KOPT-K1 (cell line): Measurements from ENCODE around the gene COL21A1.

Source experiments
- H3K27ac ChIP-seq: fragments of 200-600 bp; sonication (generic); 2 replicates; pipeline ENCODE4 v1.5.1; 2016; ENCODE audit warnings: antibody characterized with exemption, mild to moderate bottlenecking, low read depth, low read length; ENCODE audit not compliant: poor library complexity, severe bottlenecking
- H3K36me3 ChIP-seq: fragments of 200-600 bp; sonication (generic); 2 replicates; pipeline ENCODE4 v1.5.1; 2017; ENCODE audit warnings: antibody characterized with exemption, mild to moderate bottlenecking, low read length, moderate library complexity; ENCODE audit not compliant: insufficient read depth
- H3K9me3 ChIP-seq: fragments of 200-600 bp; sonication (generic); 2 replicates; pipeline ENCODE4 v1.5.1; 2017; ENCODE audit warnings: antibody characterized with exemption, low read length, mild to moderate bottlenecking; ENCODE audit not compliant: insufficient read depth, poor library complexity, severe bottlenecking

COL21A1 gene

GRCh38 chr6:56231827-56232226 lies 15.6 kb downstream of the COL21A1 start:
- Histone ChIP-seq H3K27ac (no peak overlapping the region), H3K36me3 (no peaks in the 10 kb centered on the region), H3K9me3 (no peaks in the 10 kb centered on the region)

DNA sequence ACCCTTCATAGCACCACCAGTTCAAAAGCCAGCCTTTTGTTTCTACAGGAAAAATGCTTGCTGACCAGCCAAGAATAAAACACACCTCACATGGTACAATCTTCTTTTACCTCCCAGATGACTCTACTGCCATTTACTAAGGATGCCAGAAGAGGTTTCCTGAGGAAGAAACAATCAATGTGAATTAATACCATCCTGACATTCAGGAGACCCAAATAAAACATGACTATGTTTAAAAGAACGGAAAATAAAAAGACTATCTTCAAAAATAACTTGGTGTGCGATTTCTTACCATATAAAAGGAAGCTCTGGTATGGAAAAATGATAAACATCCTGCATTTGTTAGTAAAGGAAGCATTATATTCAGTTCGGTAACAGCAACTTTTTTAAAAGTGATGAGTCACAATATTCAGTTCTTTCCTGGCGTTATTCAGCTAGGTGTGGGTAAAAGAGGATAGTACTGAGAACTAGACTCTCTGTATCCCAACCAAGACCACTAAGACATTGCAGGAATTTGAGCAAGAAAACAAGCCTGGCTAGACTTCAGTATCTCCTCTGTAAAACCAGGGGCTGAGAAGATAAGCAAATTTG lies 16.3 kb downstream of the COL21A1 start:
- Histone ChIP-seq H3K27ac (no peak overlapping the region), H3K9me3 (no peaks in the 10 kb centered on the region), H3K36me3 (no peaks in the 10 kb centered on the region)

GRCh38 chr6:56227071-56227879 lies 20.1 kb downstream of the COL21A1 start:
- no peaks in the 10 kb centered on the region for H3K36me3 ChIP-seq
- no peaks in the 10 kb centered on the region for H3K9me3 ChIP-seq
- H3K27ac ChIP-seq = no peak overlapping the region

DNA sequence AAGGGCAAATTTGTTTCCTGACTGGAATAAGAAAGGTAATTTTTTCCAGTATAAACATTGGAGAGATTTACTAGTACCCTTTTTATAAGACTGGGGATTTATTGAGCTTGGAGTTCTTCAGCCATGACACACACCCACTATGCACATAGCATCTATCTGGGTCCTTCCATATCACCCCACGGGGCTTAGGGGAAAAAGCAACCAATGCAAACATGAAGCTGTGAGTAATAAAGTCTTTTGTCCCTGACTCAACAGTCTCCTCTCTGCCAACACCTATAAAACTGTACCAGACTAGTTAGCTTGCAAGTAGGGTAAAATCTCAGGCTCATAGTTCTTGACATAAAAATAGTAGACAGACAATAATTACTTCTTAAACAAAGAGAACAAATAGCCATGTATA lies 23.4 kb downstream of the COL21A1 start:
- Histone ChIP-seq H3K9me3 (no peaks in the 10 kb centered on the region), H3K27ac (no peak overlapping the region), H3K36me3 (no peaks in the 10 kb centered on the region)

- no peaks in the 10 kb centered on the region for H3K36me3 ChIP-seq
- H3K27ac ChIP-seq = no peak overlapping the region
- H3K9me3 ChIP-seq = no peaks in the 10 kb centered on the region
Observed at GRCh38 chr6:56222499-56222898, 24.9 kb downstream of the COL21A1 start.

DNA sequence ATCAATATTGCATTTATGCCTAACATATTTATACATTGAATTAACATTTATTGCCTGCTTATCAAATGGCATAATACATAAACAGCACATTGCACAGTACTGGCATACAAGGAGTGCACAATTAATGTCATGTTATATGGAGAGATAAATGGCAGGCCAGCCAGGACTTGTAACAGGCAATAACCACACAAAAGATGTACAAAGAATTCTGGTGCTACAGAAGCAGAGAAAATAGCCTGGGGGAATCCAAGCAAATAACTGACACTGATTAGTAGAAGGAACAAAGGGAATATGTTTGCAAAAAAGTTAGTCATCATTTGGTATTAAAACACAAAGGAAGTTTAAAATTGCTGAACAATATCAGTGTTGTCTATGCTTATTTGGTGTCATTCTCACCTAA lies 27.3 kb downstream of the COL21A1 start:
- no peaks in the 10 kb centered on the region for H3K9me3 ChIP-seq
- H3K36me3 ChIP-seq = no peaks in the 10 kb centered on the region
- no peak overlapping the region for H3K27ac ChIP-seq

- H3K36me3 ChIP-seq = no peaks in the 10 kb centered on the region
- no peaks in the 10 kb centered on the region for H3K9me3 ChIP-seq
- no peak overlapping the region for H3K27ac ChIP-seq
Observed at GRCh38 chr6:56214703-56215101, 32.7 kb downstream of the COL21A1 start.

GRCh38 chr6:56214041-56214702 lies 33.2 kb downstream of the COL21A1 start:
- H3K9me3 ChIP-seq = no peaks in the 10 kb centered on the region
- no peak overlapping the region for H3K27ac ChIP-seq
- H3K36me3 ChIP-seq = no peaks in the 10 kb centered on the region

GRCh38 chr6:56211724-56212123 lies 35.7 kb downstream of the COL21A1 start:
- Histone ChIP-seq H3K9me3 (no peaks in the 10 kb centered on the region), H3K27ac (no peak overlapping the region), H3K36me3 (no peaks in the 10 kb centered on the region)

- Histone ChIP-seq H3K27ac (no peak overlapping the region), H3K9me3 (no peaks in the 10 kb centered on the region), H3K36me3 (no peaks in the 10 kb centered on the region)
Observed at GRCh38 chr6:56204134-56204533, 43.2 kb downstream of the COL21A1 start.

DNA sequence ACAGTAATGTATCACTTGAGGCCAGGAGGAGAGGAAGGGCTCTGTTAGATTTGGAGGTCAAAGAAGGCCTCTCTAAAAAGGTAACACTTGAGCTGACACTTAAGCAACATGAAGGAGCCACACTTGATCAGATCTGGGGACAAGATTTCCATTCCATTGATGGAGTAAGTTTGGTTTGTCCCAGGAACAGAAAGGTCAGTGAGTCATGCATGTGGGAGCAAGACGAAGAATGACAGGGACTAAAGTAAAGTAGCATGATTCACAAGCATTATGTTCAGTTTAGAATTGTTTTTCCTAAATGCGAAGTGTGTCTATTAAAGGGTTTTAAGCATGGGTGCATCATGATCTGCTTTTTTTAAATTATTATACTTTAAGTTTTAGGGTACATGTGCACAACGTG lies 47.4 kb downstream of the COL21A1 start:
- Histone ChIP-seq H3K36me3 (no peaks in the 10 kb centered on the region), H3K9me3 (no peaks in the 10 kb centered on the region), H3K27ac (no peak overlapping the region)

- Histone ChIP-seq H3K9me3 (no peaks in the 10 kb centered on the region), H3K36me3 (no peaks in the 10 kb centered on the region), H3K27ac (no peak overlapping the region)
Observed at GRCh38 chr6:56193846-56194245, 53.5 kb downstream of the COL21A1 start.

- no peak overlapping the region for H3K27ac ChIP-seq
- no peaks in the 10 kb centered on the region for H3K9me3 ChIP-seq
- H3K36me3 ChIP-seq = no peaks in the 10 kb centered on the region
Observed at GRCh38 chr6:56188429-56188828, 59.0 kb downstream of the COL21A1 start.

GRCh38 chr6:56187686-56188085 lies 59.7 kb downstream of the COL21A1 start:
- H3K36me3 ChIP-seq = no peaks in the 10 kb centered on the region
- H3K9me3 ChIP-seq = no peaks in the 10 kb centered on the region
- H3K27ac ChIP-seq = no peak overlapping the region

DNA sequence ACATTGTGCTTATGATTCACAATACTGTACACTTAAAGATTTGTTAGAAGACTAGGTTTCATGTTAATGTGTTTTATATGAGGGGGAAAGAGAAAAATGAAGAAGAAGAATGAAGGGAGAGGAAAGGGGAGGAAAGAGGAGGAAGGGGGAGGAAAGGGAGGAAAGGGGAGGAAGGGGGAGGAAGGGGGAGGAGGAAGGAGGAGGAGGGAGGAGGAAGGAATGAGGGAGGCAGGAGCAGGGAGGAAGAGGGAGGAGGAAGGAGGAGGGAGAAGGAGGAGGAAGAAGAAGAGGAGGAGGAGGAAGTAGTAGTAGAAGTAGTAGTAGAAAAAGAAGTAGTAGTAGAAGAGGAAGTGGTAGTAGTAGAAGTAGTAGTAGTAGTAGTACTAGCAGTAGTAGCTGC lies 70.6 kb downstream of the COL21A1 start:
- H3K27ac ChIP-seq = no peak overlapping the region
- H3K36me3 ChIP-seq = no peaks in the 10 kb centered on the region
- H3K9me3 ChIP-seq = peaks cover 7% of the 10 kb centered on the region
